HepG2 (cell line): ENCODE data around the gene GNG3. TPM values are rescaled to one million over a fixed set of nuclear protein-coding genes. Genes with fewer than 3 reads are reported as not detected.
A peak's percentile ranks its signal among the peaks of the same experiment; 100 is the strongest.

Experiments used
- ARID5B ChIP-seq: IDR thresholded peaks from 2 replicates; pipeline ENCODE4 v1.4.0; 2020; ENCODE audit warnings: mild to moderate bottlenecking, missing genetic modification reagents
- ARNT2 ChIP-seq: sonication (generic); formaldehyde crosslinking; IDR thresholded peaks from 2 replicates; pipeline ENCODE4 v1.8.0; 2022; ENCODE audit warnings: mild to moderate bottlenecking, low read depth, missing genetic modification reagents, moderate library complexity
- BHLHE40 ChIP-seq: IDR thresholded peaks from 2 replicates; pipeline ENCODE4 v1.6.1; 2011; ENCODE audit warnings: low read length, improper control_type of control experiment
- CBX1 ChIP-seq: IDR thresholded peaks from one replicate; pipeline ENCODE4 v1.6.1; 2016; ENCODE audit warnings: antibody characterized with exemption, low read depth
- CBX5 ChIP-seq: sonication (generic); formaldehyde crosslinking; IDR thresholded peaks from 2 replicates; pipeline ENCODE4 v1.4.0; 2020; ENCODE audit warnings: missing genetic modification reagents, borderline replicate concordance
- DBP ChIP-seq: sonication (generic); formaldehyde crosslinking; IDR thresholded peaks from 2 replicates; pipeline ENCODE4 v1.4.0; 2020; ENCODE audit warnings: missing genetic modification reagents; ENCODE audit errors: not compliant biosample characterization
- ELF4 ChIP-seq: sonication (generic); formaldehyde crosslinking; IDR thresholded peaks from 2 replicates; pipeline ENCODE4 v1.5.0; 2020; ENCODE audit warnings: missing genetic modification reagents, mild to moderate bottlenecking, moderate library complexity, borderline replicate concordance
- FOXO1 ChIP-seq: sonication (generic); formaldehyde crosslinking; IDR thresholded peaks from 2 replicates; pipeline ENCODE4 v1.4.0; 2020; ENCODE audit warnings: missing genetic modification reagents
- HOXA5 ChIP-seq: sonication (generic); formaldehyde crosslinking; IDR thresholded peaks from 2 replicates; pipeline ENCODE4 v1.4.0; 2020; ENCODE audit warnings: missing genetic modification reagents
- IKZF4 ChIP-seq: sonication (generic); formaldehyde crosslinking; IDR thresholded peaks from 2 replicates; pipeline ENCODE4 v1.5.1; 2020; ENCODE audit warnings: borderline replicate concordance, mild to moderate bottlenecking, low read depth, missing genetic modification reagents; ENCODE audit errors: not compliant biosample characterization
- JUND ChIP-seq: sonication (generic); formaldehyde crosslinking; IDR thresholded peaks from 2 replicates; pipeline ENCODE4 v1.8.0; 2022; ENCODE audit warnings: mild to moderate bottlenecking, missing genetic modification reagents
- KMT2A ChIP-seq: sonication (generic); formaldehyde crosslinking; IDR thresholded peaks from 2 replicates; pipeline ENCODE4 v1.4.0; 2020; ENCODE audit warnings: missing genetic modification reagents
- MAFG ChIP-seq: sonication (generic); formaldehyde crosslinking; IDR thresholded peaks from 2 replicates; pipeline ENCODE4 v1.5.1; 2020; ENCODE audit warnings: mild to moderate bottlenecking, missing genetic modification reagents
- POLR2AphosphoS2 ChIP-seq: IDR thresholded peaks from 2 replicates; pipeline ENCODE4 v1.6.1; 2011; ENCODE audit warnings: low read depth, low read length, improper control_type of control experiment
- RCOR2 ChIP-seq: IDR thresholded peaks from 2 replicates; pipeline ENCODE4 v1.6.1; 2016; ENCODE audit warnings: missing biosample characterization, missing genetic modification reagents
- SAP130 ChIP-seq: IDR thresholded peaks from 2 replicates; pipeline ENCODE4 v1.6.1; 2016; ENCODE audit warnings: low read depth
- SIN3A ChIP-seq: IDR thresholded peaks from 2 replicates; pipeline ENCODE4 v1.6.1; 2011; ENCODE audit warnings: low read depth, mild to moderate bottlenecking, control low read depth, low read length, borderline replicate concordance
- SMARCC2 ChIP-seq: fragments of 450-650 bp; IDR thresholded peaks from 2 replicates; pipeline ENCODE4 v1.6.1; 2017; ENCODE audit warnings: antibody characterized with exemption, mild to moderate bottlenecking
- ZBTB37 ChIP-seq: sonication (generic); formaldehyde crosslinking; IDR thresholded peaks from 2 replicates; pipeline ENCODE4 v1.4.0; 2020; ENCODE audit warnings: mild to moderate bottlenecking, missing genetic modification reagents
- ZNF10 ChIP-seq: sonication (generic); formaldehyde crosslinking; IDR thresholded peaks from 2 replicates; pipeline ENCODE4 v1.4.0; 2020; ENCODE audit warnings: mild to moderate bottlenecking, low read depth, missing genetic modification reagents, borderline replicate concordance
- ZNF12 ChIP-seq: sonication (generic); formaldehyde crosslinking; IDR thresholded peaks from 2 replicates; pipeline ENCODE4 v1.5.0; 2020; ENCODE audit warnings: missing genetic modification reagents
- ZNF17 ChIP-seq: sonication (generic); formaldehyde crosslinking; IDR thresholded peaks from 2 replicates; pipeline ENCODE4 v1.5.0; 2020; ENCODE audit warnings: mild to moderate bottlenecking, missing genetic modification reagents
- ZNF207 ChIP-seq: fragments of 450-650 bp; IDR thresholded peaks from 2 replicates; pipeline ENCODE4 v1.6.1; 2016; ENCODE audit warnings: antibody characterized with exemption, borderline replicate concordance
- ZNF253 ChIP-seq: sonication (generic); formaldehyde crosslinking; IDR thresholded peaks from 2 replicates; pipeline ENCODE4 v1.8.0; 2022; ENCODE audit warnings: mild to moderate bottlenecking, missing genetic modification reagents, borderline replicate concordance
- ZNF282 ChIP-seq: fragments of 450-650 bp; IDR thresholded peaks from 2 replicates; pipeline ENCODE4 v1.6.1; 2018; ENCODE audit not compliant: partially characterized antibody
- ZNF589 ChIP-seq: sonication (generic); formaldehyde crosslinking; conservative IDR thresholded peaks from 2 replicates; pipeline ENCODE4 v1.8.0; 2022; ENCODE audit warnings: mild to moderate bottlenecking, moderate library complexity, missing genetic modification reagents
- polyA plus RNA-seq, 8 experiments: library from polyadenylated mRNA; depleted of rRNA in 3 of 8; stranded (reverse) in 7 of 8; unstranded in 1 of 8; fragments of >200 nt; fragmentation: Illumina TruSeq in 4 of 8; extraction: Trizol in 4 of 8; gene quantifications; 2 replicates each; pipeline versions ENCODE4 v1.2.1 to v1.2.3, GENCODE V29; 2011 to 2016; ENCODE audit warnings: low read depth in 4 of 8, missing spikeins in 1 of 8, mixed read lengths in 1 of 8; ENCODE audit not compliant: insufficient read depth in 1 of 8
- total RNA-seq, 5 experiments: library from RNA; depleted of rRNA; stranded (reverse); fragments of >200 nt; fragmentation: Illumina TruSeq; extraction: Trizol; gene quantifications; 2 replicates each; pipeline ENCODE4 v1.2.3, GENCODE V29; 2016; ENCODE audit warnings: low read depth in 1 of 5

Gene GNG3
- total and polyA plus RNA-seq, 2 of the 13 experiments (the other 11 are each of a cell fraction or from before 2014, with no cell fraction given) = not detected

- TF ChIP-seq ARNT2 (CRISPR knock-in tag) (peak; percentile 98), ARID5B (no peak), ZNF207 (no peak), ZNF589 (peak; percentile 79; the same call in 1 of the 2 replicates), DBP (CRISPR knock-in tag) (peak; percentile 83), BHLHE40 (peak; percentile 59), FOXO1 (CRISPR knock-in tag) (no peak; the same call in 1 of the 2 replicates), IKZF4 (CRISPR knock-in tag) (peak; percentile 93), JUND (no peak), ZNF12 (CRISPR knock-in tag) (peak; percentile 24; the same call in 1 of the 2 replicates), SIN3A (no peak; the same call in 1 of the 2 replicates), MAFG (CRISPR knock-in tag) (no peak), KMT2A (CRISPR knock-in tag) (peak; percentile 60; the same call in 1 of the 2 replicates), SMARCC2 (no peak), ZNF10 (CRISPR knock-in tag) (no peak), CBX5 (CRISPR knock-in tag) (peak; percentile 91; the same call in 1 of the 2 replicates), ELF4 (CRISPR knock-in tag) (no peak; the same call in 1 of the 2 replicates), POLR2AphosphoS2 (no peak), ZNF282 (no peak), ZNF253 (CRISPR knock-in tag) (peak; percentile 93), HOXA5 (CRISPR knock-in tag) (peak; percentile 87), ZBTB37 (CRISPR knock-in tag) (no peak), CBX1 (peak; percentile 75), SAP130 (peak; percentile 92), RCOR2 (CRISPR knock-in tag) (no peak), ZNF17 (CRISPR knock-in tag) (no peak)
These were observed 19.8 kb downstream of the GNG3 start, which contains the start of gene HNRNPUL2 (continued) for GRCh38 chr11:62727165-62727871.
